Neural crest cell (in vitro differentiated cells): ENCODE data around the gene FCRLA. TPM values are rescaled to one million over a fixed set of nuclear protein-coding genes. Genes with fewer than 3 reads are reported as not detected.

Experiments used
- DNase-seq: peaks from one replicate; pipeline ENCODE4 v3.0.0; 2021; ENCODE audit warnings: low read depth, mixed read lengths, low spot score
- H3K27ac Mint-ChIP-seq: one replicate; pipeline ENCODE4 v1.8.0; 2021; ENCODE audit warnings: mild to moderate bottlenecking, mixed read lengths; ENCODE audit not compliant: unreplicated experiment
- H3K27me3 Mint-ChIP-seq: 2 replicates; pipeline ENCODE4 v1.8.0; 2021; ENCODE audit warnings: low read depth, mild to moderate bottlenecking, mixed read lengths
- H3K36me3 Mint-ChIP-seq: 2 replicates; pipeline ENCODE4 v1.8.0; 2021; ENCODE audit warnings: low read depth, mild to moderate bottlenecking, mixed read lengths
- H3K4me1 Mint-ChIP-seq: 2 replicates; pipeline ENCODE4 v1.8.0; 2021; ENCODE audit warnings: mixed read lengths
- H3K4me3 Mint-ChIP-seq: one replicate; pipeline ENCODE4 v1.8.0; 2021; ENCODE audit warnings: mild to moderate bottlenecking, mixed read lengths
- H3K9me3 Mint-ChIP-seq: 2 replicates; pipeline ENCODE4 v1.8.0; 2021; ENCODE audit warnings: mixed read lengths
- CTCF ChIP-seq: fragments of 200-600 bp; sonication (generic); conservative IDR thresholded peaks from 2 replicates; pipeline ENCODE4 v1.5.0; 2021; ENCODE audit warnings: antibody characterized with exemption, mild to moderate bottlenecking
- total RNA-seq: library from RNA; stranded (reverse); gene quantifications from 2 replicates; pipeline ENCODE4 v1.2.1, GENCODE V29; 2021

FCRLA gene
- total RNA-seq, 1 donor from 2014 or later = not detected

GRCh38 chr1:161707503-161707902, 474 bp downstream of the FCRLA start:
- no peak overlapping the region for H3K27ac Mint-ChIP-seq
- no peaks in the 10 kb centered on the region for H3K4me1 Mint-ChIP-seq
- no peaks in the 10 kb centered on the region for H3K9me3 Mint-ChIP-seq
- H3K4me3 Mint-ChIP-seq = no peak overlapping the region
- H3K27me3 Mint-ChIP-seq = peaks cover 27% of the 10 kb centered on the region
- TF ChIP-seq CTCF = no peak
- no peak for DNase-seq
- H3K36me3 Mint-ChIP-seq = no peaks in the 10 kb centered on the region

DNA sequence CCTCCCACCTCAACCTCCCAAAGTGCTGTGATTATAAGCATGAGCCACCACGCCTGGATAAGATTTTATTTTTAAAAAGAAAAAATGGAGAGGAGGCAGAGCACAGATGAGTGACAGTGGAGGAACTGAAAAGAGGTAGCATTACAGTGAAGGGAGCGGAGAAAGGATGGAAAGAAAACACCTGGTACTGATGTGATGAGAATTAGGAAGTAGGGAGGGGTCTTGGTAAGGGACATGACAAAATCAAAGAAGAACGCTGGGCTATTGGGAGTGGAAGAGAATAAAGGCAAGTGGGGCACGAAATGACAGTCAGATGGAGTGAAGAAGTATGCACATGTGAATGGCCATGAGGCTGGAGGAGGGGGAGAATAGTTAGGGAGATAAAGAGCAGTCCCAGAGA, 2.3 kb downstream of the FCRLA start:
- no peaks in the 10 kb centered on the region for H3K4me1 Mint-ChIP-seq
- no peak for TF ChIP-seq CTCF
- peaks cover 29% of the 10 kb centered on the region for H3K27me3 Mint-ChIP-seq

DNA sequence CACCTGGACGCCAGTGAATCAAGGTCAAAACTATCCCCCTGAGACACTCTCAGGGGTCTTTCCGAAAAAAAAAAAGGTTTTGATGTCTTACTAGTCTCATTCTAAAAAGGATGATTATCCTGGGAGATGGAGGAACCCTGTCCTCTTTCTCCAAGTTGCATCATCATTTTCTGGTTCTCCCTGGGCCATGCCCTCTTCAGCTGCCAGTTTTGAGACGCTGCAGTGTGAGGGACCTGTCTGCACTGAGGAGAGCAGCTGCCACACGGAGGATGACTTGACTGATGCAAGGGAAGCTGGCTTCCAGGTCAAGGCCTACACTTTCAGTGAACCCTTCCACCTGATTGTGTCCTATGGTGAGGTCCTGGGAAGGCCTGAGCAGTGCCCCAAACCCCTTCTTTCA, 3.5 kb downstream of the FCRLA start:
- Mint-ChIP-seq H3K27ac (no peak overlapping the region), H3K27me3 (peaks cover 41% of the 10 kb centered on the region)

More for the DNA sequence above, 2.3 kb downstream of the FCRLA start:
- no peaks in the 10 kb centered on the region for H3K9me3 Mint-ChIP-seq
- H3K4me3 Mint-ChIP-seq = no peak overlapping the region
- H3K27ac Mint-ChIP-seq = no peak overlapping the region
- no peak for DNase-seq
- H3K36me3 Mint-ChIP-seq = no peaks in the 10 kb centered on the region

DNA sequence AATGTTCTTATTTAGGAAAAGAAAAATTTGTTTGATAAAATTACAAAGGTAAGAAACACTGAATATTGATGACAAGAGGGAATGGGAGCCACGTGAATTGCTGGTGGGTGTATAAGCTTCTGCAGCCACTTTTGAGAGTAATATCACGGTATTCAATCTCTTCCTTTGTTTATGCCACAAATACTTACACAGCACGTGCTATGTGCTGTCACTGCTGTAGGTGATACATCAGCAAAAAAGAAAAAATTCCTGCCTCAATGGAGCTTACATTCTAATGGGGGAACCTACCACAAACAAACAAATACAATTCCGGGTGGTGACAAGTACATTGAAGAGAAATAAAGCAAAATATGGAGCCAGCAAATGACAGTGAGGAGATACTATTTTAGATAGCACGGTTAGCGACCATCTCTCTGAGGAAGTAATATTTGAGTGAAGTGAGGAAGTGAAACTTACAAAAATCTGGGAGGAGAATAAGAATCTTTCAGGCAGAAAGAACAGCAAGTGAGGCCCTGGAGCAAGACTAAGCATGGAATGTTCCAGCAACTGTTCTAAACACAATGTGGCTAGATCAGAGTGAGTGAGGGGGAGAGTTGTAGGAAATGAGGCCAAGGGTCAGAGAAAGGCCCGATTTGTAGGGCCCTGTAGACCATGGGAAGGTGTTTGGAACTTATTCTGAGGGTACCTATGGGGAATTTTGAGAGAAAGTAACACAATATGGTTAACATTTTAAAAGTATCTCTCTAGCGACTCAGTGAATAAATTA, 11.7 kb downstream of the FCRLA start:
- Mint-ChIP-seq H3K27me3 (peaks cover 90% of the 10 kb centered on the region), H3K9me3 (no peaks in the 10 kb centered on the region), H3K36me3 (no peaks in the 10 kb centered on the region), H3K4me3 (no peak overlapping the region), H3K27ac (no peak overlapping the region), H3K4me1 (no peaks in the 10 kb centered on the region)
- no peak for TF ChIP-seq CTCF
- no peak for DNase-seq

More for the DNA sequence above, 3.5 kb downstream of the FCRLA start:
- no peak for DNase-seq
- Mint-ChIP-seq H3K36me3 (no peaks in the 10 kb centered on the region), H3K9me3 (no peaks in the 10 kb centered on the region), H3K4me3 (no peak overlapping the region), H3K4me1 (no peaks in the 10 kb centered on the region)
- no peak for TF ChIP-seq CTCF

DNA sequence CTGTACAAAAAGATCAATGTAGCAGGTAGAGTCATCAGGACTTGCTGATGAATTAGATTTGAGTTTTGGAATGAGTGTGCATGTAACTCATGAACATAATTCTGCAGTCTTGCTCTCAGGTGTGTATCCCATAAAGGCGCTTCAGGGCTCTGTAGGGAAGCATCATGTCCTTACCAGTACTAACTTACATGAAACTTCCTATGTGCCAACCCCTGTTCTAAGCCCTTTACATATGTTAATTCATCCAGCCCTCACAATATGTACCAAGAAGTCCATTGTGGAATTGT, 12.2 kb downstream of the FCRLA start:
- Mint-ChIP-seq H3K4me1 (no peaks in the 10 kb centered on the region), H3K27me3 (peaks cover 90% of the 10 kb centered on the region), H3K36me3 (no peaks in the 10 kb centered on the region), H3K4me3 (no peak overlapping the region), H3K27ac (no peak overlapping the region), H3K9me3 (no peaks in the 10 kb centered on the region)
- TF ChIP-seq CTCF = no peak
- no peak for DNase-seq
